Astrocyte of the spinal cord (primary cell): Measurements from ENCODE around the gene PERM1.

Experiments
- DNase-seq: peaks from one replicate; pipeline ENCODE4 v3.0.0; 2011; ENCODE audit warnings: low read depth, low spot score
- H3K4me3 ChIP-seq: 2 replicates; pipeline ENCODE4 v1.5.1; 2011; ENCODE audit warnings: low read depth, mild to moderate bottlenecking, low read length, moderate library complexity
- in situ Hi-C: cut with HindIII; loops from 2 replicates; pipeline ENCODE4 v1.10.0; 2017; ENCODE audit warnings: low sequenced_read_pairs
- TF ChIP-seq, protein P1 (sequence below): IDR thresholded peaks from 2 replicates; pipeline ENCODE4 v1.5.1; 2012; ENCODE audit warnings: low read depth, mild to moderate bottlenecking, low read length, inconsistent platforms

PERM1 gene

DNA sequence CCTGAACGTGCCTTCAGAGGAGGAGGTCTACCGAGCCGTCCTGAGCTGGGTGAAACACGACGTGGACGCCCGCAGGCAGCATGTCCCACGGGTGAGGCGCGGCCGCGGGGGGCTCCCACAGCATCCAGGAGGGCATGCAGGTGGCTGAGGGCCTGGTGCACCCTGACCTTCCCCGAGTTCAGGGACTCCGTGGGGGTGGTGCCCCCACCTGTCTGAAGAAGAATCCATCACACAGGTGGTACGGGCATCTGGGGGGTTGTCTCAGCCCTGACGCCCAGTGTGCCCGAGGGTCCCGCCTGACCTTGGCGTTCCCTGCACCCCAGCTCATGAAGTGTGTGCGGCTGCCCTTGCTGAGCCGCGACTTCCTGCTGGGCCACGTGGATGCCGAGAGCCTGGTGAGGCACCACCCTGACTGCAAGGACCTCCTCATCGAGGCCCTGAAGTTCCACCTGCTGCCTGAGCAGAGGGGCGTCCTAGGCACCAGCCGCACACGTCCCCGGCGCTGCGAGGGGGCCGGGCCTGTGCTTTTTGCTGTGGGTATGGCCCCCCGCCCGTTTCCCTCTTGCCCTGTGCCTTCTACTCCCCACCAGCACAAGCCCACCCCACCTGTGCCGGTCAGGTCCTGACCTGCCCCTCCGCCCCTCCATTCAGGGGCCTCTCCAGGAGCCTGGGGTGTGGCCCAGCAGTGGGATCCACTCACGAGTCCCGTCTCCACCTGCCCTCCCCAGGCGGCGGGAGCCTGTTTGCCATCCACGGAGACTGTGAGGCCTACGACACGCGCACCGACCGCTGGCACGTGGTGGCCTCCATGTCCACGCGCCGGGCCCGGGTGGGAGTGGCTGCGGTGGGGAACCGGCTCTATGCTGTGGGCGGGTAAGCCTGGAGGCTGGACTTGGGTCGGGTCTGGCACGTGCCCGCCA is 19.3 kb downstream of the PERM1 start:
- H3K4me3 ChIP-seq, result no peak overlapping the region
- no peak for DNase-seq
- TF ChIP-seq, protein P1, sequence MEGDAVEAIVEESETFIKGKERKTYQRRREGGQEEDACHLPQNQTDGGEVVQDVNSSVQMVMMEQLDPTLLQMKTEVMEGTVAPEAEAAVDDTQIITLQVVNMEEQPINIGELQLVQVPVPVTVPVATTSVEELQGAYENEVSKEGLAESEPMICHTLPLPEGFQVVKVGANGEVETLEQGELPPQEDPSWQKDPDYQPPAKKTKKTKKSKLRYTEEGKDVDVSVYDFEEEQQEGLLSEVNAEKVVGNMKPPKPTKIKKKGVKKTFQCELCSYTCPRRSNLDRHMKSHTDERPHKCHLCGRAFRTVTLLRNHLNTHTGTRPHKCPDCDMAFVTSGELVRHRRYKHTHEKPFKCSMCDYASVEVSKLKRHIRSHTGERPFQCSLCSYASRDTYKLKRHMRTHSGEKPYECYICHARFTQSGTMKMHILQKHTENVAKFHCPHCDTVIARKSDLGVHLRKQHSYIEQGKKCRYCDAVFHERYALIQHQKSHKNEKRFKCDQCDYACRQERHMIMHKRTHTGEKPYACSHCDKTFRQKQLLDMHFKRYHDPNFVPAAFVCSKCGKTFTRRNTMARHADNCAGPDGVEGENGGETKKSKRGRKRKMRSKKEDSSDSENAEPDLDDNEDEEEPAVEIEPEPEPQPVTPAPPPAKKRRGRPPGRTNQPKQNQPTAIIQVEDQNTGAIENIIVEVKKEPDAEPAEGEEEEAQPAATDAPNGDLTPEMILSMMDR, result no peak
- in situ Hi-C loops, result no loop called here

DNA sequence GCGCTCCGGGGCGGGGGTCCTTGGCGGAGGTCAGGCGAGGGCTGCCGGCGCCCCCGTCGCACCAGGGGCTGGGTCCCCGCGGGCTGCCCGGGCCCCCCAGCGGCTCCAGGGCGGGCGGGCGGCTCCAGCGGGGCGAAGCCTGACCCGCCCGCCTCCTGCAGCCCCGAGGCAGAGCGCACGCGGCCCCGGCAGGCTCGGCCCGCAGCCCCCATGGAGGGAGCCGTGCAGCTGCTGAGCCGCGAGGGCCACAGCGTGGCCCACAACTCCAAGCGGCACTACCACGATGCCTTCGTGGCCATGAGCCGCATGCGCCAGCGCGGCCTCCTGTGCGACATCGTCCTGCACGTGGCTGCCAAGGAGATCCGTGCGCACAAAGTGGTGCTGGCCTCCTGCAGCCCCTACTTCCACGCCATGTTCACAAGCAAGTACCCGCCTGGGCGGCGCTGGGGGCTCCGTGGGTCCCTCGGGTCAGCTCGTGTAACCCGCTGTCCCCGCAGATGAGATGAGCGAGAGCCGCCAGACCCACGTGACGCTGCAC is 20.7 kb downstream of the PERM1 start:
- no peak for DNase-seq
- H3K4me3 ChIP-seq, result peak overlapping the region; percentile 37
- in situ Hi-C loops, result no loop called here
- TF ChIP-seq, protein P1, result no peak

GRCh38 chr1:960363-961131 is 21.3 kb downstream of the PERM1 start, which contains the start of gene KLHL17:
Gene KLHL17, plus strand, starts transcription at chr1:960584. Its CDS starts 110 bp downstream, at chr1:960694.
- in situ Hi-C loops, result no loop called here
- TF ChIP-seq, protein P1, result no peak
- DNase-seq, result peak; percentile 71
- H3K4me3 ChIP-seq, result peak within 1 kb of the TSS; percentile 37

DNA sequence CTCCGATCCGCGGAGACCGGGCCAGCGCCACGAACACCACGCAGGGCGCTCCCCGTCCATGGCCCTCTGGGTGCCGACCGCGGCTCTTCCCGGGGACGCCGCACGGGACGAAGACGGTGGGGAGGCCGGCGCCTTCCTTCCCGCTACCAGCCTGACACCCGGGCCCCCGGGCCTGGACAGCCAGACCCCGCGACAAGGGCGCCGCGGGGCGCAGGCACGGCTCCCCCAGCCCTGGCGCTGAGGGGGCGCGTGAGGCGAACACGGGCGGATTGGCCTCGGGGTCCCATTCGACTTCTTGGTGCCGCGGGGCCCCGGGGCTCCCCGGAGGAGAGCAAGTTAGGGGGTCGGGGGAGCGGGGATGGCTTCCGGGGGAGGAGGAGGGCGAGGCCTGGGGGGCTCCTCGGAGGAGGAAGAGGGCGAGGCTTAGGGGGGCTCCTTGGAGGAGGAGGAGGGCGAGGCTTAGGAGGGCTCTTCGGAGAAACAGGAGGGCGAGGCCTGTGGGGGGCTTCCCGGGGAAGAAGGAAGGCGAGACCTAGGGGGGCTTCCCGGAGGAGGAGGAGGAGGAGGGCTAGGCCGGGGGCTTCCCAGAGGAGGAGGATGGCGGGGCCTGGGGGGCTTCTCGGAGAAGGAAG is 22.0 kb downstream of the PERM1 start:
- TF ChIP-seq, protein P1, result no peak
- in situ Hi-C loops, result no loop called here
- H3K4me3 ChIP-seq, result peak overlapping the region; percentile 37
- DNase-seq, result no peak

GRCh38 chr1:958823-959730 is 22.8 kb downstream of the PERM1 start, which contains the start of gene NOC2L:
Gene NOC2L, minus strand, starts transcription at chr1:959256. Its CDS starts 16 bp downstream, at chr1:959240.
- H3K4me3 ChIP-seq, result peak within 1 kb of the TSS; percentile 100

More at GRCh38 chr1:958823-959730, 22.8 kb downstream of the PERM1 start, which contains the start of gene NOC2L:
- in situ Hi-C loops, result no loop called here
- TF ChIP-seq, protein P1, result no peak
- peak; percentile 90 for DNase-seq
